Measurements from ENCODE around the gene GTF3C4.

GRCh38 chr9:132622159-132622558, 48.1 kb upstream of the GTF3C4 start:
- TF ChIP-seq CTCF (IDR thresholded peaks at IDR 0.05) (no peak), POLR2A (IDR thresholded peaks at IDR 0.05) (no peak)

Data from adrenal gland (tissue), 5 donors.